Mesenchymal stem cell (in vitro differentiated cells and primary cell): ENCODE measurements around the gene POLD2.

Experiments used
- DNase-seq: peaks from one replicate; pipeline ENCODE4 v3.0.0-alpha.2; 2013
- H2AFZ ChIP-seq: one replicate; pipeline ENCODE4 v1.6.1; 2013; ENCODE audit warnings: low read depth, mild to moderate bottlenecking, control low read depth, inconsistent platforms, low read length, moderate library complexity
- H2AK5ac ChIP-seq: 2 replicates; pipeline ENCODE4 v1.6.1; 2013; ENCODE audit warnings: low read length, moderate library complexity, mild to moderate bottlenecking, inconsistent platforms; ENCODE audit not compliant: severe bottlenecking
- H2BK120ac ChIP-seq: one replicate; pipeline ENCODE4 v1.6.1; 2013; ENCODE audit warnings: low read depth, mild to moderate bottlenecking, inconsistent platforms, low read length, moderate library complexity
- H2BK12ac ChIP-seq, 2 experiments: one replicate each; pipeline ENCODE4 v1.6.1; 2013; ENCODE audit warnings: inconsistent platforms in 2 of 2, low read length in 2 of 2, mild to moderate bottlenecking in 2 of 2, moderate library complexity in 2 of 2, control low read depth in 1 of 2
- H2BK15ac ChIP-seq: one replicate; pipeline ENCODE4 v1.6.1; 2013; ENCODE audit warnings: mild to moderate bottlenecking, low read depth, inconsistent platforms; ENCODE audit not compliant: poor library complexity, severe bottlenecking
- H2BK5ac ChIP-seq: 2 replicates; pipeline ENCODE4 v1.6.1; 2013; ENCODE audit warnings: low read depth, mild to moderate bottlenecking, low read length, control low read depth, inconsistent platforms; ENCODE audit not compliant: poor library complexity, severe bottlenecking
- H3K14ac ChIP-seq, 2 experiments: one replicate each; pipeline ENCODE4 v1.6.1; 2013; ENCODE audit warnings: inconsistent platforms in 2 of 2, low read length in 2 of 2, control low read depth in 1 of 2, mild to moderate bottlenecking in 1 of 2, moderate library complexity in 1 of 2
- H3K18ac ChIP-seq, 2 experiments: one replicate each; pipeline ENCODE4 v1.6.1; 2013; ENCODE audit warnings: inconsistent platforms in 2 of 2, low read length in 2 of 2, control low read depth in 1 of 2, low read depth in 1 of 2, mild to moderate bottlenecking in 1 of 2
- H3K23ac ChIP-seq, 2 experiments: one replicate each; pipeline ENCODE4 v1.6.1; 2013; ENCODE audit warnings: inconsistent platforms in 2 of 2, low read length in 2 of 2, mild to moderate bottlenecking in 2 of 2, moderate library complexity in 2 of 2, control low read depth in 1 of 2
- H3K27ac ChIP-seq: 2 replicates; pipeline ENCODE4 v1.5.1; 2013; ENCODE audit warnings: mild to moderate bottlenecking, moderate library complexity, low read length, control low read depth, inconsistent platforms; ENCODE audit not compliant: poor library complexity, severe bottlenecking
- H3K27me3 ChIP-seq, 2 experiments: 2 replicates each; pipeline versions ENCODE4 v1.6.1 to v1.7.0; 2013; ENCODE audit warnings: low read length in 2 of 2, mild to moderate bottlenecking in 2 of 2, moderate library complexity in 2 of 2, control low read depth in 1 of 2, inconsistent platforms in 1 of 2; ENCODE audit not compliant: control insufficient read depth in 1 of 2, insufficient read depth in 1 of 2
- H3K36me3 ChIP-seq, 2 experiments: 2 replicates each; pipeline versions ENCODE4 v1.6.1 to v1.7.0; 2013; ENCODE audit warnings: low read length in 2 of 2, control low read depth in 1 of 2, inconsistent platforms in 1 of 2, low read depth in 1 of 2, mild to moderate bottlenecking in 1 of 2; ENCODE audit not compliant: insufficient read depth in 2 of 2, control insufficient read depth in 1 of 2
- H3K4ac ChIP-seq, 2 experiments: one replicate each; pipeline ENCODE4 v1.6.1; 2013; ENCODE audit warnings: inconsistent platforms in 2 of 2, low read length in 2 of 2, mild to moderate bottlenecking in 2 of 2, moderate library complexity in 2 of 2, control low read depth in 1 of 2, low read depth in 1 of 2
- H3K4me1 ChIP-seq: 2 replicates; pipeline ENCODE4 v1.6.1; 2013; ENCODE audit warnings: low read depth, low read length, control low read depth; ENCODE audit not compliant: control insufficient read depth, insufficient read depth
- H3K4me2 ChIP-seq: 2 replicates; pipeline ENCODE4 v1.6.1; 2013; ENCODE audit warnings: low read length, mild to moderate bottlenecking, inconsistent platforms; ENCODE audit not compliant: poor library complexity, severe bottlenecking
- H3K4me3 ChIP-seq, 2 experiments: 2 replicates each; pipeline versions ENCODE4 v1.5.1 to v1.7.0; 2013; ENCODE audit warnings: low read length in 2 of 2, mild to moderate bottlenecking in 2 of 2, control low read depth in 1 of 2, low read depth in 1 of 2; ENCODE audit not compliant: insufficient read depth in 1 of 2
- H3K79me1 ChIP-seq: replicated peaks from 2 replicates; pipeline ENCODE4 v1.6.1; 2013; ENCODE audit warnings: mild to moderate bottlenecking, control low read depth, low read length, inconsistent platforms; ENCODE audit not compliant: poor library complexity, severe bottlenecking
- H3K9ac ChIP-seq: 2 replicates; pipeline ENCODE4 v1.7.0; 2013; ENCODE audit warnings: mild to moderate bottlenecking, low read length, moderate library complexity
- H3K9me3 ChIP-seq: 2 replicates; pipeline ENCODE4 v1.7.0; 2013; ENCODE audit warnings: mild to moderate bottlenecking, low read length; ENCODE audit not compliant: control insufficient read depth
- H4K8ac ChIP-seq: one replicate; pipeline ENCODE4 v1.6.1; 2013; ENCODE audit warnings: inconsistent platforms, mild to moderate bottlenecking, low read length, moderate library complexity
- H4K91ac ChIP-seq: one replicate; pipeline ENCODE4 v1.6.1; 2013; ENCODE audit warnings: mild to moderate bottlenecking, low read length, inconsistent platforms
- WGBS: methylation state at CpG from one replicate; pipeline ENCODE4 v1.1.7; 2013; ENCODE audit warnings: mixed read lengths; 5-methylcytosine and 5-hydroxymethylcytosine counted together

The POLD2 gene

DNA sequence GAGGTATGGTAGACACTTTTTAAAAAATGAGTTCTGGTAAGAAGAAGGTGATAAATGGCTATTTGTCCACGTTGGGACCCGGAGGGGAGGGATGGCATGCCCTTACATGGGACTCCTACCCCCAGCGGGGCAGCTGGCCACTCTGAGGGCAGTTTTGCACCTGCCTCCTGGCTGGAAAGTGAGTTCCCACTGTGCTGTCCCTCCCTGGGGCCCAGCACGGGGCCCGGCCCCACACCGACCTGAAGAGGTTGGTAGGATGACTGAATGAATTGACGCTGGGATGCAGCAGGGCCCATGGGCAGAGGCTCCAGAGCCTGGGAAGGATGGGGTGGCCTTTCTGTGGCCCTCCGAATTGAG lies 19.8 kb downstream of the POLD2 start:
- peak overlapping the region; percentile 82 for H4K8ac ChIP-seq
- H2BK12ac ChIP-seq, result peak overlapping the region; percentile 27 to 50
- no peak overlapping the region for H3K4me3 ChIP-seq
- H3K36me3 ChIP-seq, result peaks cover 22 to 26% of the 10 kb centered on the region in 2 experiments
- WGBS, result 58% methylated on average over 7 of the region's 8 CpGs
- peak overlapping the region; percentile 32 for H3K9ac ChIP-seq
- H3K14ac ChIP-seq, result no peak overlapping the region
- H3K4me2 ChIP-seq, result no peak overlapping the region
- H3K79me1 ChIP-seq, result no peaks in the 10 kb centered on the region
- peak overlapping the region in 1 of 2 experiments; percentile 6 for H3K4ac ChIP-seq
- H2AFZ ChIP-seq, result no peak overlapping the region
- H2BK5ac ChIP-seq, result no peak overlapping the region
- peak overlapping the region; percentile 57 for H3K27ac ChIP-seq
- peaks cover 61% of the 10 kb centered on the region for H3K4me1 ChIP-seq
- peak overlapping the region; percentile 50 for H2AK5ac ChIP-seq
- no peak overlapping the region for H3K23ac ChIP-seq
- H3K9me3 ChIP-seq, result no peaks in the 10 kb centered on the region
- H3K27me3 ChIP-seq, result no peaks in the 10 kb centered on the region
- H3K18ac ChIP-seq, result peak overlapping the region; percentile 46 to 56
- peak overlapping the region; percentile 85 for H2BK120ac ChIP-seq
- no peak for DNase-seq
- peak overlapping the region; percentile 31 for H2BK15ac ChIP-seq
- H4K91ac ChIP-seq, result peak overlapping the region; percentile 74

DNA sequence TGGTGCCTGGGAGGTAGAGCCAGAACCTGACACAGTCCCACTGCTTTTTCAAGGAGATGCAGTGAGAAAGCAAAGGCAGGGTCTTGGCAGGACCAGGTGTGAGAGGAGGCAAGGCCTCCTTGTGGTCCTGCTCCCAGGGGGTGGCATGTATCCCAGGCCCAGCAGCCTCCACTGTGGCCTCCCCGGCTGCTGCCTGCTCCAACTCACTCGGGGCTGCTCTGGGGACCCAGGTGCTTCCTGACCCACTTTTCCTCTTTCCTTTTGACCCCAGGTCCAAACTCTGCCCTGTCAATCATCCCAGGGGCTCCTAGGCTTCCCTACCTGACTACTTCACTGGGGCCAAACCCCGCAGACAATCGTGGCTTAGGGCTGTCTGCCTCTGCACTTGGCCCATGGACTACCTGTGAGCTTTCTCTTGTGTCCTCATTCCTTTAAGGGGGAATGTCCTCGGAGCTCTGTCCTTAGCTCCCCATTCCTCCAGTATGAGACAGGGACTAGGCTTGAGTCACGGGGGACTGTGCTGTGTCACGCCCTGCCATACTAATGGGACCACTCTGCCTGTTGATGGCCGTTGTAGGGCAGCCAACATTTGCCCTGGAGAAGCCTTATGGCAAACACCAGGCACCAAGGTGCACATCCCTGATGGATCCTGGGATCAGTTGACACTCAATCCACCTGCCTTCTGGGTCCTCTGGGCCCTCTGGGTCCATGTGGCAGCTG lies 20.3 kb downstream of the POLD2 start:
- Histone ChIP-seq H3K27ac (peak overlapping the region; percentile 97), H3K23ac (no peak overlapping the region), H3K18ac (peak overlapping the region in 1 of 2 experiments; percentile 21), H3K79me1 (no peaks in the 10 kb centered on the region), H3K9me3 (no peaks in the 10 kb centered on the region), H2BK12ac (peak overlapping the region in 1 of 2 experiments; percentile 81), H3K4me3 (no peak overlapping the region), H4K91ac (no peak overlapping the region), H2BK15ac (no peak overlapping the region), H3K4ac (peak overlapping the region in 1 of 2 experiments; percentile 26), H3K14ac (no peak overlapping the region), H3K4me2 (no peak overlapping the region), H4K8ac (no peak overlapping the region), H3K9ac (peak overlapping the region; percentile 53), H3K27me3 (no peaks in the 10 kb centered on the region), H3K4me1 (peaks cover 56% of the 10 kb centered on the region), H2AFZ (no peak overlapping the region), H2BK120ac (no peak overlapping the region), H2BK5ac (no peak overlapping the region), H3K36me3 (peaks cover 18 to 21% of the 10 kb centered on the region in 2 experiments), H2AK5ac (peak overlapping the region; percentile 50)
- WGBS, result 93% methylated on average over 8 of the region's 8 CpGs
- no peak for DNase-seq

GRCh38 chr7:44101966-44102845 lies 21.1 kb downstream of the POLD2 start:
- Histone ChIP-seq H4K8ac (no peak overlapping the region), H2BK5ac (no peak overlapping the region), H3K79me1 (no peaks in the 10 kb centered on the region), H2BK15ac (no peak overlapping the region), H3K4me1 (peaks cover 52% of the 10 kb centered on the region), H2BK12ac (peak overlapping the region; percentile 81 to 82), H3K27ac (peak overlapping the region; percentile 97), H4K91ac (no peak overlapping the region), H3K4me3 (no peak overlapping the region), H3K18ac (peak overlapping the region in 1 of 2 experiments; percentile 21), H3K9me3 (no peaks in the 10 kb centered on the region), H3K9ac (peak overlapping the region; percentile 67), H3K4me2 (no peak overlapping the region), H2AK5ac (peak overlapping the region; percentile 86), H3K4ac (peak overlapping the region in 1 of 2 experiments; percentile 26), H3K23ac (no peak overlapping the region), H3K36me3 (peaks cover 13% of the 10 kb centered on the region in 2 experiments), H3K14ac (no peak overlapping the region), H2BK120ac (no peak overlapping the region), H2AFZ (no peak overlapping the region), H3K27me3 (no peaks in the 10 kb centered on the region)
- no peak for DNase-seq
- WGBS, result 93% methylated on average over 12 of the region's 14 CpGs
